GM12872 (cell line): Measurements from ENCODE around the gene B4GALT7.

Experiments
- CTCF ChIP-seq: IDR thresholded peaks from 3 replicates; pipeline ENCODE4 v1.5.1; 2011; ENCODE audit warnings: low read depth, mild to moderate bottlenecking, low read length, moderate library complexity; ENCODE audit not compliant: insufficient read depth

Gene B4GALT7

GRCh38 chr5:177602458-177602830 lies 2.5 kb downstream of the B4GALT7 start:
- TF ChIP-seq CTCF = no peak

- TF ChIP-seq CTCF = no peak
Measured at GRCh38 chr5:177603631-177604030, 3.7 kb downstream of the B4GALT7 start.

- TF ChIP-seq CTCF = no peak
Measured at GRCh38 chr5:177604116-177604521, 4.2 kb downstream of the B4GALT7 start.

GRCh38 chr5:177604656-177605055 lies 4.7 kb downstream of the B4GALT7 start:
- TF ChIP-seq CTCF = no peak

- TF ChIP-seq CTCF = no peak
Measured at GRCh38 chr5:177605078-177605477, 5.1 kb downstream of the B4GALT7 start.

GRCh38 chr5:177605667-177606066 lies 5.7 kb downstream of the B4GALT7 start:
- TF ChIP-seq CTCF = no peak

GRCh38 chr5:177606071-177607051 lies 6.4 kb downstream of the B4GALT7 start:
- no peak for TF ChIP-seq CTCF

GRCh38 chr5:177607115-177607451 lies 7.2 kb downstream of the B4GALT7 start:
- no peak for TF ChIP-seq CTCF
